Medulla oblongata (tissue), 1 donor: ENCODE results near the gene ASTN2.

Experiments
- DNase-seq: peaks from one replicate; pipeline ENCODE4 v3.0.0-alpha.2; 2015; ENCODE audit errors: extremely low spot score

The ASTN2 gene

DNA sequence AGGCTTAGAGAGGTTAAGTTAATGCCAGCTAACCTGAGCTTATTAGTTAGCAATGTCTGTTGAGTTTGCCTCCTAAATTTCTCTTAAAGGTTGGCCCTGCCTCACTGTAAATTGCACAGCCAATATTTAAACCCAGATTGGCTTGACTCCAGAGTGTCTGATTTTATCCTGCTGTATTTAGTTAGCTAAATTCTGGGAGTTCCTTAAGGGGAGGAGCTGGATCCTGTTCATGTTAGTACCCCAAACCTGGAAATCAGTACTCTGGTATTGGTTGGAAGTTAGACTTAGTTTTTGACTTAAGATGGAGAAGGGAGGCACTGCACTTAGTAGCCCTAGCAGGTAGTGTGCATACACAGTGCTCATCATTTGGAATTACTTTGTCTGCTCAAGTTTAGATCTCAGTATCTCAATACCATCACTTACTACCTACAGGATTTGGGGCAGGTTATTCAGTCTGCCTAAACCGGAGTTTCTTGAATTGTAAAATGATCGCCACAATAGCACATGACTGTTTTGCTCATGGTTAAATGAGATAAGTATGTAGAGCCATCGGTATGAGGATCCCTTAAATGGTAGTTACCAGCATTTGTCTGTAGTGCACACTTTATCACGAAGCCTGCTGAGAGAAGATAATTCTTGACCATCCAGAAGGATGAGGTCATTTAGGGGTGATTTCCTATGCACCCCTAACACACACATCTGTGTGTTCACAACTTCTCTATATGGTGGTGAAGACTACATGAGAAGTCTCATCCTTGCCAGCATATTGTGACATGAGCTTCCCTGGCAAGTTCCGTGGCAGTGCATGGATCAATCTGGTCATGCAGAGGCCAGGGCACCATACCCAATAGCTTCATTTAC, 992.5 kb downstream of the ASTN2 start:
- no peak for DNase-seq

DNA sequence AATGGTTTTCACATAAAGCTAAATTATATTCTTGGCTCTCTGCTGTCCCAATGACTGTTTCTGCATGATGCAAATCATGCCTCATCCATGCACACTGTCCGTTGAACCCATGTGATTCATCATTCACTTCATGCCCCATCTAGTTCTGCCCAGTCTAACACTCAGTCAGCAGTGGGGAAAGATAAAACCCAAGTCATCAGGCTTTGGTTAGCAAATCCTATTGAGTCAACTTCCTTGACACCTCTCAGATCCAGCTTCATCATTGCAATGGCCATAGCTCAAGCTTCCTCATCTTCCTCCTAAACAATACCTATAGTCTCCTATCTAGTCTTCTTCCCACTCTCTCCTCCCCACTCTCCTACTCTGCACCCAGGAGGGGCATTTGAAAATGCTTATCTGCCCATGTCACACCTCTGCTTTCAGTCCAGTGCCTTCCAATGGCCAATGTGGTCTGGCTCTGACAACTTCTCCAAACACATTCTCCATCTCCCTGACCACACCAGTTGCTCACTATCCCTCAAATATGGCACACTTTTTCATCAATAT, 993.8 kb downstream of the ASTN2 start:
- DNase-seq, result no peak

DNA sequence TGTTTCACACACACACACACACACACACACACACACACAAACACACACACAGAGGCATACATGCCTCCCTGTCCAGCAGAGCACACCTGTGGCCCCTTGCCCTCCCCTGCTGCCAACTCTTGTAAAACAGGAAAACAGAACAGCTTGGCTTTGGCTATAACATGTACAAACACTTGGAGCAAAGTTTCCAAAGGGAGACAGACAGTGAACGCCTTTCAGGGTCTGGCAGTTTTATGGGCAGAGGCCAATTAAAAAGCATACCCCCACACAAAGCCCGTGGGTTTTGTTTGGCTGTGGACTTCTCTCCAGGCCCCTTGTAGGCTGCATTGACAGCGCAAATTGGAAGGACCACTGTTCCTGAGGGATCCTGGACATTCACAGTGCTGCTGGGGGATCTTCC, 995.7 kb downstream of the ASTN2 start:
- DNase-seq, result no peak

DNA sequence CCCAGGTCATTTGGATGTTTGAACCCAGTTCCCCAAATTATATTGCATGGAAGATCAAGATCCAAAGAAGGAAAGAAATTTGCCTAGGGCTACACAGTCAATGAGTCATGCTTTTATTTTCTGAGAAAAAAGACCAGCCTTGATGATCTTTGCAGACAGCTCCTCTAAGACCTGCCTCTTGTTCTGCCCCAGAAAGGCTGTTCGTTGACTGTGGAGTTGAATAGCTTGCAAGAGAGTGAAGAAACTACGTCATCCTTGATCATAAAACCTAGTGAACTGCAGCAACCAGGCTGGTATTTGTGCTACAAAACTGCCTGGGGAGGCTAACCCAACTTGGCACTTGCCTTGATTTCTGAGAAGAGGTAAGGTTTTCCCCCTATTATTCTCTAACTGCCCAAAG, 997.4 kb downstream of the ASTN2 start:
- DNase-seq, result no peak

DNA sequence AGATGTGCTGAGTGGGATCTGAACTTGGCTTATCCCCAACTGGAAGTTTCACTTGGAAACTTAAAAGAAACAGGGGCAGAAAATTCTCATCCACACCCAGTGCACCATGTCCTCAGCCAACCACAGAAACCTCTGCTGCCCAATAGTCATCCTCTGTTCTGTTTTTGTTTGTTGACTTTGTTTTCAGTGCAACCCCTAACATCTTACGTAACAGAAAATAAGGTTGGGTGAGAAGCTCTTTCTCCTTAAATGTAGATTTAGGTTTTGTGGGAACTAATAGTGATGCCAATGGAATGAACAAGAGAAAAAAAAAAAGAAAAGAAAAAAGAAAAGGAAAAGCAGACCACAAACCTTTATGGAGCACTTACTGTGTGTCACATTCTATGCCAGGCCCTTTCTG, 998.4 kb downstream of the ASTN2 start:
- DNase-seq, result no peak

DNA sequence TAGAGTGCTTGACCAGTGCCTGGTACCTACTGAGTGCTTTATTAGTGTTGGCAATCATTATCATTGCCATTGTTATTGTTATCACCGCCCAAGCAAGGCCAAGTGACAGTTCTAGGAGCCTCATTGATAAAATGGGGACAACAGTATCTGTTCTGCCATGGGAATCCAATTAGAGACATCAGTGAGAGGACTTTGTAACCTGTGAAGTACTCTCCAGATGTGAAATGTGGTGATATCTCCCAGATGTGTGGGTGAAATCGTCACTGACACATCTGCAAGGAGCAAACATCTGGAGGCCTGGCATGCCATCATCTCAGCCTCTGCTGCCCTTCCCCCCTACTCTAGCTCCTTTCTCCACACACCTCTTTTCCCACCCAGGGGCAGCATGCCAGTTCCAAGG, 1000.5 kb downstream of the ASTN2 start:
- no peak for DNase-seq

DNA sequence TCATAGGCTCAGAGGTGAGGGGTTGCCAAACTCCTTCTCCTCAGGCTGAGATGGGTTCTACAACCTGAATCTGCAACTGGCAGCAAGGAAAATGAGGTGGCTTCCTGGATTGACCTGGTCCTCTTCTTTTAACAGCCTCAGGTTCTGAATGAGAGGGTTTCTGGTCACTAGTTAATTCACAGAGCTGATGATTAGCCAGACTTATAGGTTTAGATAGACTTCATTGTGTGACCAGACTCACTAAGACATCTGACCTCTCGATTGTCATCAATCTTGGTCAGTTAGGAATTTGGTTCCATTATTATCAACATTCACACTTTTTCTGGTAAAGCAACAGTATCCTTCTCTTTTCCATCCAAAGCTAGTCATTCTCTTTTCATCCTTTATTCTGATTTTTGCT, 1003.4 kb downstream of the ASTN2 start:
- DNase-seq, result no peak

DNA sequence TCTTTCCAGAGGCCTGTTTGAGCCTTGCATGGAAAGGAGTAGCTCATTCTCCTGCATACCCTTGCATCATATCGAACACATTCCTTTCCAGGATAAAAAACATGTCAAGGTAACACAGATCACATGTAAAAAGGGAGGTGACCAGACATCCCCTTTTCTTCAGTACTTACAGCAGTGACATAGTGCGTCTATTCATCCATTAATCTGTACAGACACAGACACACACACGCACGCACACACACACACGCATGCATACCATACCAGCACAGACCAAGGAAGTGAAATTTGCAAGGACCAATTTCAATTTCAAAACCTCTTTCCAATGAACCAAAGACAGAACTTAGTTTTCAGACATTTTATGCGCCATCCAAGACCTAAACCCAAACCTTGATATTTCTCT, 1005.2 kb downstream of the ASTN2 start:
- no peak for DNase-seq

DNA sequence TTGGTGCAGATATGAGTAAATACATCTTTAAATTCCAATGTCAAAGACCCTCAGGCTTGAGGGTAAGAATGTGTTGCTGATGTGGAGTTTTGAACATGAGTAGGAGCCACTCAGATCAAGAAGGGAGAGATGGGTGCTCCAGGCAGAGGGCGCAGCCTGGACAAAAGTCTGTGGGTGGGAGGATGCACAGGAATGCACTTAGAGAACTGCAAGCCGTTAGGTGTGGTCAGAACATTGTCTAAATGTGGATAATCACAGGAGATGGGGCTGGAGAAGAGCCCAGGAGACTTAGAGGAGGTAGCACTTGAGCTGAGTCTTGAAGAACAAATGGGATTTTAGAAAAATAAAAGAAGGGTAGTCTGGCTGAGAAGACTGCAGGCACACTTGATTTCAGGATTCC, 1005.7 kb downstream of the ASTN2 start:
- no peak for DNase-seq

DNA sequence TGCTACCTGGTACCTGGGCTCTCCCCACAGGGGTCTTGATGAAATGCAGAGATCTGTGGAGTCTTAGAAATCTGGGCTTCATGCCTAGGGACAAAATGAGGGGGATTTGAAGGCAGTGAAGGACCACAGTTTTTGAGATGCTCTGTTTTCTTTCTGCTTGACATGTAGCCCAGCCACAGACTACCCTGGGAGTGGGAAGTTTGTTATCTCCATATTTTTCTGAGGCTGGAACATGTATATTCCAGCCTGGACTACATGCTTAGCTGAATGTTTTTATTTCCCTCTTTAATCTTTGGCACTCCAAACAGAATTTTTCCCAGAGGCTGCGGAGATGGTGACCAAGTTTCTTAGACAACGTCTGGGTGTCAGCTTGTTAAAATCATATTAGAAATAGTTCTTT, 1008.4 kb downstream of the ASTN2 start:
- no peak for DNase-seq

DNA sequence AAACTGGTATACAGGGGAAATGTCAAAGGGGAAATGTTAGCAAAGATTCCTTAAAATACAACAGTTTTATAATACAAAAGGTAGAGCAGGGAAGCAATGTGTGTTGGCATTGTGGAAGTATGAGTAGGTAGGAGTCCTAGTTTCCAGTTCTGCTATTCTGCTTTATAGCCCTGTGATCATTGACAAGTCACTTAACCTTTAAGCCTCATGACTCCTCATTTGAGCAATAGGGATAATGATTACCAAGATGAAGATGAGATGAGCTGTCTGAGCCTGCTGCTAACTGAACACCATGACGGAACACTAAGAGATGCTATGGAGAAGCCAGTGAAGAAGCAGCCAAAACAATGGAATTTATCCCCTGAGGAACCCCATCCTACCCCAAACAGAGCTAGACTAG, 1009.5 kb downstream of the ASTN2 start:
- no peak for DNase-seq

DNA sequence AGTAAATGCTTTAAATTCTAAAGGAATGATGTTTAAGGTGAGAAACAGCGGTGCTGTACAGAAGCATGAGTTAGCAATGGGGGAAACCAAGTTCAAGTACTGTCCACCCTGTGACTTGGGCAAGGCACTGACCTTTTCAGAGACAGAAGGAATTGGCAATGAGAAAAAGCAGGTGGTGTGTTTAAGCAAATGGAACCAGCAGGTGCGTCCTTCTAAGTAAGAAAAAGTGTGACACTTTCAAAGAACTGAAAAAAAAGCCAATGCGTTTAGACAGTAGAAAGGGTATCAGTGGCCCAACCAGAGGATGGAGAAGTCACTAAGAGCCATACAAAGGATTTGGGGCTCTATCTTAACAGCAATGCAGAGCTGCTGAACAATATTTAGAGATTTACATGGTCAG, 1010.6 kb downstream of the ASTN2 start:
- DNase-seq, result no peak

DNA sequence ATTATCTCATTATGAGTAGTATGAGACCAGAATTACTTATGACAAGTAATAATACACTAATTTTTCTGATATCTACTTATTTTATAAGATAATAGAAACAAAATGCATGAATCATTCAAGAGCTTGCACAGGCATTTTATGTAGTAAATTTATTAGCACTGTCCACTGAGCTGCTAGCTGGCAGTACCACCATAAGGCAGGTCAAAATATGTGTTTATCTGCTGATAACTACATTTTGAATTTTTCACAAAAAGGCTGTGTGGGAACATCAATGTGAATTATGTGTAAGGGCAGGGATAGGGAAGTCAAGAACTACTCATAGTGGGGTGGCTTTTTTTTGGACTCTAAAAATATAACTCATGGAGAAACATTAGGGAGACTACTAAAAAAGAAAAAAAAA, 1011.7 kb downstream of the ASTN2 start:
- DNase-seq, result no peak

DNA sequence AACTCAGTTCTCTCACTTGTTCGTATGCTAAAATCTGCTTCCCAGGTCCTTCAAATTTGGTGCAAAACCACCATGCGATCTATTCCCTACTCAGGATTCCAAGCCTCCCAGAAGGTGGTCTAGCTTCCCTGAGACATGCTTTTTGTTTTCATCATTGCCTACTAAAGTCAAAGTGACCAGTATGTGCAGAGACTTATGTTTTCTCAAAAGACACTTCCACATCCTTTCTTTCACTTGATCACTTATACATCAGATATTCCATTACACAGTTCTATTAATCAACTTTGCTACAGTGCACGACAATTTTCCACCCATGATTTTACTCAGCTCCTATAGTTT, 1019.2 kb downstream of the ASTN2 start:
- no peak for DNase-seq

DNA sequence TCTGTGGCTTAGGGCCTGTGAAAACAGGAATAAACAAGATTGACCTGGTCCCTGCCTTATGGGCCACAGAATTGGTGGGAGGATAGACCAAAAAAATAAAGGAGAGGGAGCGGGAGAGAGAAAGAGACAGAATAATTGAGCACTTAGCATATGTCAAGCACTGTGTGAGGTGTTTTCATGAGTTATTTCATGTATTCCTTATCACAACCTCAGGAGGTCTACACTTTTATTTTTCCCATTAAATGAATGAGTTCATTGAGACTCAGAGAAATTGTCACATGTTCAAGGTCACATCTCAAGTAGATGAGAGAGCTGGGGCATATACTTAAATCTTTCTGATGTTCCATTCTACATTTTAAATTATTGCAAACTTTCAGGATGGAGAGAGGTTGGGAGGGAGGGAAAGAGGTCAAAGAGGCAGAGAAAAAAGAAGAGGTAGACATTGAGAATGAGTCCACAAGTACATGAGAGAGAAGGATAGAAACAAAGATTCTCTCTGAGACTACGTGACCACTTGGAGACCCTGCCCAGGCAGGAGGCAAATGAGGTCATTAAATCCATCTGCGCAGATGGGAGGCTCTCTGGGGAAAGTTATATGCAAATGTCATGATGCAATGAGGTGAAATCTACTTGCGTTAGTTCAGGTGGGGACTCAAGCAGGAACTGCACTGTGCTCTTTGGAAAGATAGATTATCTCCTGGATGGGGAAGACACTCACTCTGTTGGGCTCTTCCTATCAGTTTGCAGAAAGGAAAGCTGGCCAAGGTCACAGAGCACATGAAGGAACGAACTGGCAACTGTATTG, 1019.8 kb downstream of the ASTN2 start:
- no peak for DNase-seq

DNA sequence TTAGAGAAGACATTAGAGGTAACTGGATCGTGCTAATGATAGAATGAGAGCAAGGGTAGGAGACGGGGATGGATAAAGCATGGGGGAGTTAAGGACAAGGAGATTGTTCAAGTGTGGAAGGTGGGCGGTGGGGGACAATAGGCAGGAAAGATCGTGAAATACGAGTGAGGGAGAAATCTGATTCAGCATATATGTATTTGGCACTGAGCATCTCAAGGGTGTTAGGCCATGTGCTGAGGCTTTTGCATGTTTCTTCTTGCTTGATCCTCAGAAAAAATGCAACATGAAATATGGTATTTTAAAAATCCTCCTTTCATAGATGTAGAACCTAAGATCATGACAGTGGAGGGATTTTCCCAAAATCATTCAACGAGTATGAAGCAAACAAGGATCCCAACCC, 1020.8 kb downstream of the ASTN2 start:
- DNase-seq, result no peak

DNA sequence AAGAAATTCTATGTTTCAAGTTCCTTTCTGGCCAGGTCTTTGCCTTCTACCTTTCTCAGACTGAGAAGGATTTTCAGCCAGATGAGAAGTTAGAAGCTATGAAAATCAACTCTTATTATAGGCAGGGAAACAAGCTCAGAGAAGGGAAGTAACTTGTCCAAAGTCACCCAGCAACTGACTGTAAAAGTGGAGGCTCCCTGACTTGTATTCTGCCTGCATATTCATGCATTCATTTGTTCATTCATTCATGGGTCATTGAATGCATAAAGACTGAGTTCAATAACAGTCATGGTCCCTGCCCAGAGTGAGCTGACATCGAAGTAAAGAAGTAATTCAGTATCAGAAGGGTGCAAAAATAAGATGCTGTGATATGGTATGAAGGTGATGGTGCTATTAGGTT, 1021.7 kb downstream of the ASTN2 start:
- no peak for DNase-seq

DNA sequence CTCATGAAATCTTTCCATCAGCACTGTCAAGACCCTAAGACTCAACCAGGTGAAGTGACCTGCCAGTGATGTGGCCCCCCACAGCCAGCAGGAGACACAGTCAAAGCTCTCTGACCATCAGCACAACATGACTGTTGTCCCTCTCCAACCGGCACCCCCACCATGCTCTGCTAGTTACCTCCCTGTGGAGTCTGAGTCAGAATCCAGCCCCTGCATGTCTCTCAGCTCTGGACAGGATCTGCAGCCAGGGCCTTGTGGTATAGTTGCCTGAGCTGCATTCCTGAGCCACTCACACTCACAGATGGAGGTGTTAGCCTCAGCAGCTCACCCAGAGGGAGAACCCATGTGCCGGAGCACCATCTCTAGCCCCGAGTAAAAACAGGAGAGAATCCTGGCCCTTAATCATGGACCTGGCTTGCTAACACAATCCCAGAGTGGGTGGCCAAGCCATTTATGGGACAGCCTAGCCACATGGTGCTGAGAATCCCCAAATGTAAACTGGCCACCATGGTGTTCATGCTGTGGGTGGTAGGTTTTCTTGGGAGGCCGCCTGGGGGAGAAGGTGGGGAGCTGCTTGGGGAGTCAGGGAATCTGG, 1023.5 kb downstream of the ASTN2 start:
- no peak for DNase-seq

DNA sequence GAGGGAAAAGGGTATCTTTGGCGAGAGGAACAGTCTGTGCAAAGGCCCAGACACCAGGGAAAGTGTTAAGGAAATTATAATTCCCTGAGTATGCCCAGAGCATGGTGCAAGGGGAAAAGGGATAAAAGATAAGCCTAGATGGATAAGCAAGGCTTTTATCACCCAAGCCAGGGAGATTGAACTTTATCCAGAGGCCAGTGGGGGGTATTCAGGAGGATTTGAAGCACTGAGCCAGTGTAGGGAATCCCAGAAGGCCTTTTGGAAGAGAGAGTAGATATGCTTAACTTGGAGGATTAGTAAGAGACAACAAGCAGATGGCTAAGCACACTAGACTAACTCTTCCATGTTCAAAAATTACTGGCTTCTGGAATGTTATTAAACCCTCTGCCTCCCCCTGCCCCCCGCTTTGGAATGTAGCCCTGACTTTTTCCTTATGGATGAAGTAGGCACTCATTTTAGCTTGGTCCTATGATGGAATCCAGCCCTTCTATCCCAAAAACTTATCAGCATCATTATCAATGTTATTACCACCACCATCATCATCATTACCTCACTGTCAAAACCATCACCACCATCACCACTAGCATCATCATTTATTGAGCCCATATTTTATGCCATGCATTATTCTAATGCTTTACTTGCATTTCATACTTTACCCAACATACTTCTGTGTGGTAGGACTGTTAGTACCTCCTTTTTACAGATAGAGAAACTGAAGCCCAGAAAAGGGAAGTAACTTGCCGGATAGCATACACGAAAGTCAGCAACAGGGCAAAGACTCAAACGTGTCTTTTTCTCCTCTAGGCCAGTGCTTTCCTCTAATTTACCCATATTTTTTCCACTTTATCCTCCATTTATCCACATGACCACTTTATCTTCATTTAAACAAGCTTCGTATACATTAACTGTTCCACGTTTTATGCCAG, 1024.3 kb downstream of the ASTN2 start:
- no peak for DNase-seq

DNA sequence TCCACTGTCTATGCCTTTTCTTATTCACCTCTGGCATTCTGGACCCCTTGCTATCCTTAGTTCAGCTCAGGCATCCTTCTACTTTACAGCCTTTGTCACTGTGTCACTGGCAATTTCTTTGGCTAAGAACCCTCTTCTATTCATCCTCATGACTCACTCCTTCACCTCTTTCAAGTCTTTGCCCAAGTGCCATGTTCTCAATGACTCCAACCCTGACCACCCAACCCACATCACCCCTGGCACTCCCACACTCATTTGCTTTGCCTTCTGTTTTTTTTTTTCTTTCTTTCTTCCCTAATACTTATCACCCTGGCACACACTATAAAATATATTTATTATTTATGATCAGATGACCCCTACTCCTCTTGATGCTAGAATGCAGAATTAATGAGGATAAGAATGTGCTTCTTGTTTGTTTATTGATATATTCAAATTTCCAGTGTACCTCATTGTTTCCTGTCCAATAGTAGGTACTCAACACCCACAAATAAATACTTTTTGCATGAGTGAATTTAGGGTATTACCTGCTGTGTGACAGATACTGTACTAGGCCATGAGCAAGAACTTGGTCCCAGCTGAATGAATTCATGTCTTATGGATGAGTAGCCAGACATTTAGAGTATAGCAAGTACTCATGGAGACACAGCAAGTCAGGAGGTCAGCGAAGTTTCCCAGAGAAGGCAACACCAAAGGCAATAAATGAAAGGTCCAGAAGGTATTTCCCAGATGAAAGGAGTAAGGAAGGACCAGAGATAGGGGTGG, 1025.1 kb downstream of the ASTN2 start:
- no peak for DNase-seq
